Thyroid gland (tissue), 4 donors: ENCODE data around the gene GRM7. TPM values are rescaled to one million over a fixed set of nuclear protein-coding genes. Genes with fewer than 3 reads are reported as not detected.

ENCODE experiments used
- DNase-seq, 2 donors: peaks; one replicate each; pipeline ENCODE4 v3.0.0-alpha.2; 2019
- H3K27ac ChIP-seq, 3 donors: fragments of 200-600 bp; sonication (generic); 1 replicate in 2 of 3; 2 replicates in 1 of 3; pipeline ENCODE4 v1.5.1; 2016 to 2019; ENCODE audit warnings: mild to moderate bottlenecking in 1 of 3, moderate library complexity in 1 of 3
- H3K27me3 ChIP-seq: fragments of 200-600 bp; sonication (generic); one replicate; pipeline ENCODE4 v1.5.1; 2019
- H3K36me3 ChIP-seq, 2 donors: fragments of 200-600 bp; sonication (generic); one replicate each; pipeline ENCODE4 v1.5.1; 2016 to 2019
- H3K4me1 ChIP-seq, 2 donors: fragments of 200-600 bp; sonication (generic); one replicate each; pipeline ENCODE4 v1.5.1; 2017 to 2019
- H3K4me3 ChIP-seq, 3 donors: fragments of 200-600 bp; sonication (generic); replicated peaks in 1 of 3; 1 replicate in 2 of 3; 2 replicates in 1 of 3; pipeline ENCODE4 v1.5.1; 2016; ENCODE audit warnings: mild to moderate bottlenecking in 1 of 3
- H3K9me3 ChIP-seq: fragments of 200-600 bp; sonication (generic); one replicate; pipeline ENCODE4 v1.5.1; 2017
- POLR2A ChIP-seq, 2 donors: fragments of 450-650 bp; IDR thresholded peaks; one replicate each; pipeline ENCODE4 v1.6.1; 2017; ENCODE audit warnings: antibody characterized with exemption in 2 of 2, mild to moderate bottlenecking in 2 of 2, moderate library complexity in 1 of 2
- WGBS, 2 donors: methylation state at CpG; one replicate each; pipeline ENCODE4 v1.1.5; 2017; 5-methylcytosine and 5-hydroxymethylcytosine counted together
- intact Hi-C: fragments of 100-400 bp; cut with DNase I; formaldehyde crosslinking; loops from one replicate; pipeline ENCODE4 v1.15.1; 2023
- total RNA-seq, 4 donors: library from RNA; depleted of rRNA; stranded (reverse); fragments of >200 nt; gene quantifications; one replicate each; pipeline ENCODE4 v1.2.3, GENCODE V29; 2016
- TF ChIP-seq, protein P1 (sequence below), 6 experiments: fragments of 200-600 bp in 3 of 6; fragments of 450-650 bp in 3 of 6; sonication (generic) in 3 of 6; IDR thresholded peaks; one replicate each; pipeline ENCODE4 v1.5.1; 2016 to 2019; ENCODE audit warnings: antibody characterized with exemption in 6 of 6, mild to moderate bottlenecking in 2 of 6, inconsistent platforms in 1 of 6, moderate library complexity in 1 of 6

GRM7 gene
- total RNA-seq, 4 donors from 2014 or later, result 0.11 to 0.81 (median 0.60) TPM

- Histone ChIP-seq H3K4me3 (no peak overlapping the region), H3K9me3 (no peaks in the 10 kb centered on the region), H3K27ac (no peak overlapping the region), H3K27me3 (no peaks in the 10 kb centered on the region), H3K36me3 (no peaks in the 10 kb centered on the region), H3K4me1 (peaks cover 0 to 7% of the 10 kb centered on the region in 2 donors)
- no peak for DNase-seq
- intact Hi-C loops, result no loop called here
- TF ChIP-seq, protein P1, sequence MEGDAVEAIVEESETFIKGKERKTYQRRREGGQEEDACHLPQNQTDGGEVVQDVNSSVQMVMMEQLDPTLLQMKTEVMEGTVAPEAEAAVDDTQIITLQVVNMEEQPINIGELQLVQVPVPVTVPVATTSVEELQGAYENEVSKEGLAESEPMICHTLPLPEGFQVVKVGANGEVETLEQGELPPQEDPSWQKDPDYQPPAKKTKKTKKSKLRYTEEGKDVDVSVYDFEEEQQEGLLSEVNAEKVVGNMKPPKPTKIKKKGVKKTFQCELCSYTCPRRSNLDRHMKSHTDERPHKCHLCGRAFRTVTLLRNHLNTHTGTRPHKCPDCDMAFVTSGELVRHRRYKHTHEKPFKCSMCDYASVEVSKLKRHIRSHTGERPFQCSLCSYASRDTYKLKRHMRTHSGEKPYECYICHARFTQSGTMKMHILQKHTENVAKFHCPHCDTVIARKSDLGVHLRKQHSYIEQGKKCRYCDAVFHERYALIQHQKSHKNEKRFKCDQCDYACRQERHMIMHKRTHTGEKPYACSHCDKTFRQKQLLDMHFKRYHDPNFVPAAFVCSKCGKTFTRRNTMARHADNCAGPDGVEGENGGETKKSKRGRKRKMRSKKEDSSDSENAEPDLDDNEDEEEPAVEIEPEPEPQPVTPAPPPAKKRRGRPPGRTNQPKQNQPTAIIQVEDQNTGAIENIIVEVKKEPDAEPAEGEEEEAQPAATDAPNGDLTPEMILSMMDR (IDR thresholded peaks at IDR 0.05), result no peak
- no peak for TF ChIP-seq POLR2A (IDR thresholded peaks at IDR 0.05)
- WGBS, 2 donors, result 94 to 97% methylated on average over 1 of the region's 1 CpG
These were observed 798.2 kb downstream of the GRM7 start for GRCh38 chr3:7659079-7659478.

GRCh38 chr3:7663771-7664170 lies 802.9 kb downstream of the GRM7 start:
- Histone ChIP-seq H3K27ac (no peak overlapping the region), H3K4me3 (no peak overlapping the region), H3K4me1 (no peaks in the 10 kb centered on the region), H3K9me3 (no peaks in the 10 kb centered on the region), H3K27me3 (no peaks in the 10 kb centered on the region), H3K36me3 (no peaks in the 10 kb centered on the region)
- intact Hi-C loops, result no loop called here
- WGBS, 2 donors, result 85 to 86% methylated on average over 4 of the region's 4 CpGs
- DNase-seq, result no peak
- TF ChIP-seq, protein P1 (IDR thresholded peaks at IDR 0.05), result no peak
- no peak for TF ChIP-seq POLR2A (IDR thresholded peaks at IDR 0.05)

- TF ChIP-seq POLR2A (IDR thresholded peaks at IDR 0.05), result no peak
- TF ChIP-seq, protein P1 (IDR thresholded peaks at IDR 0.05), result no peak
- no peaks in the 10 kb centered on the region for H3K4me1 ChIP-seq
- H3K36me3 ChIP-seq, result no peaks in the 10 kb centered on the region
- WGBS, 2 donors, result 73 to 89% methylated on average over 1 of the region's 1 CpG
- no peaks in the 10 kb centered on the region for H3K27me3 ChIP-seq
- H3K4me3 ChIP-seq, result no peak overlapping the region
- no peak overlapping the region for H3K27ac ChIP-seq
- DNase-seq, result no peak
- intact Hi-C loops, result no loop called here
- H3K9me3 ChIP-seq, result no peaks in the 10 kb centered on the region
These were observed 806.9 kb downstream of the GRM7 start for GRCh38 chr3:7667774-7668173.

GRCh38 chr3:7669641-7670040 lies 808.7 kb downstream of the GRM7 start:
- DNase-seq, result no peak
- Histone ChIP-seq H3K36me3 (no peaks in the 10 kb centered on the region), H3K27ac (no peak overlapping the region), H3K4me1 (no peaks in the 10 kb centered on the region), H3K9me3 (no peaks in the 10 kb centered on the region), H3K27me3 (no peaks in the 10 kb centered on the region), H3K4me3 (no peak overlapping the region)
- TF ChIP-seq POLR2A (IDR thresholded peaks at IDR 0.05), result no peak
- TF ChIP-seq, protein P1 (IDR thresholded peaks at IDR 0.05), result no peak
- WGBS, 2 donors, result 81 to 86% methylated on average over 3 of the region's 3 CpGs
- intact Hi-C loops, result no loop called here

GRCh38 chr3:7678521-7678920 lies 817.6 kb downstream of the GRM7 start:
- H3K9me3 ChIP-seq, result no peaks in the 10 kb centered on the region
- DNase-seq, result no peak
- WGBS, 2 donors, result 87 to 90% methylated on average over 3 of the region's 3 CpGs
- peaks cover 9 to 10% of the 10 kb centered on the region in 2 donors for H3K4me1 ChIP-seq
- H3K27me3 ChIP-seq, result no peaks in the 10 kb centered on the region
- TF ChIP-seq, protein P1 (IDR thresholded peaks at IDR 0.05), result no peak
- no peak for TF ChIP-seq POLR2A (IDR thresholded peaks at IDR 0.05)
- no peak overlapping the region for H3K4me3 ChIP-seq
- H3K27ac ChIP-seq, result no peak overlapping the region
- H3K36me3 ChIP-seq, result no peaks in the 10 kb centered on the region
- intact Hi-C loops, result no loop called here
